Neuronal stem cell (in vitro differentiated cells): Measurements from ENCODE around the gene ATP4A.

Source experiments
- DNase-seq: peaks from one replicate; pipeline ENCODE4 v3.0.0-alpha.2; 2013; ENCODE audit warnings: low spot score
- H2AFZ ChIP-seq: one replicate; pipeline ENCODE4 v1.6.1; 2013; ENCODE audit warnings: mild to moderate bottlenecking, low read length, inconsistent platforms
- H2AK5ac ChIP-seq: 2 replicates; pipeline ENCODE4 v1.6.1; 2013; ENCODE audit warnings: low read depth, mild to moderate bottlenecking, inconsistent platforms, low read length, moderate library complexity, mixed read lengths
- H2BK120ac ChIP-seq: 2 replicates; pipeline ENCODE4 v1.6.1; 2013; ENCODE audit warnings: low read depth, mild to moderate bottlenecking, inconsistent platforms, low read length, moderate library complexity, mixed read lengths
- H2BK12ac ChIP-seq: one replicate; pipeline ENCODE4 v1.6.1; 2013; ENCODE audit warnings: low read length, inconsistent platforms
- H2BK15ac ChIP-seq: 2 replicates; pipeline ENCODE4 v1.6.1; 2013; ENCODE audit warnings: mild to moderate bottlenecking, low read length, inconsistent platforms, mixed read lengths
- H2BK5ac ChIP-seq: one replicate; pipeline ENCODE4 v1.6.1; 2013; ENCODE audit warnings: inconsistent platforms, mild to moderate bottlenecking, low read length, moderate library complexity
- H3K14ac ChIP-seq: one replicate; pipeline ENCODE4 v1.6.1; 2013; ENCODE audit warnings: low read length, inconsistent platforms
- H3K18ac ChIP-seq: 2 replicates; pipeline ENCODE4 v1.6.1; 2013; ENCODE audit warnings: low read length, inconsistent platforms
- H3K23ac ChIP-seq: 2 replicates; pipeline ENCODE4 v1.6.1; 2013; ENCODE audit warnings: low read depth, mild to moderate bottlenecking, mixed read lengths, low read length, inconsistent platforms; ENCODE audit not compliant: poor library complexity
- H3K27ac ChIP-seq: replicated peaks from 3 replicates; pipeline ENCODE4 v1.5.1; 2013; ENCODE audit warnings: low read length, inconsistent platforms
- H3K27me3 ChIP-seq, 3 experiments: 2 replicates each; pipeline ENCODE4 v1.6.1; 2013; ENCODE audit warnings: low read length in 3 of 3, mild to moderate bottlenecking in 2 of 3, inconsistent platforms in 1 of 3, low read depth in 1 of 3, mixed read lengths in 1 of 3, moderate library complexity in 1 of 3; ENCODE audit not compliant: control insufficient read depth in 3 of 3, insufficient read depth in 3 of 3
- H3K36me3 ChIP-seq, 2 donors: replicated peaks in 1 of 2; 2 replicates each; pipeline ENCODE4 v1.6.1; 2013; ENCODE audit warnings: low read length in 2 of 2; ENCODE audit not compliant: control insufficient read depth in 2 of 2, insufficient read depth in 2 of 2
- H3K4ac ChIP-seq: 2 replicates; pipeline ENCODE4 v1.6.1; 2013; ENCODE audit warnings: inconsistent platforms, mild to moderate bottlenecking, low read length, moderate library complexity
- H3K4me1 ChIP-seq, 2 donors: 1 replicate in 1 of 2; 2 replicates in 1 of 2; pipeline ENCODE4 v1.6.1; 2013; ENCODE audit warnings: low read length in 2 of 2, low read depth in 1 of 2; ENCODE audit not compliant: control insufficient read depth in 2 of 2, insufficient read depth in 1 of 2
- H3K4me2 ChIP-seq: one replicate; pipeline ENCODE4 v1.6.1; 2013; ENCODE audit warnings: mild to moderate bottlenecking, low read length, inconsistent platforms; ENCODE audit not compliant: insufficient read depth, poor library complexity, severe bottlenecking
- H3K4me3 ChIP-seq, 2 donors: 2 replicates each; pipeline ENCODE4 v1.5.1; 2013; ENCODE audit warnings: low read length in 2 of 2, mild to moderate bottlenecking in 2 of 2, inconsistent platforms in 1 of 2, moderate library complexity in 1 of 2
- H3K79me1 ChIP-seq: one replicate; pipeline ENCODE4 v1.6.1; 2013; ENCODE audit warnings: low read depth, mild to moderate bottlenecking, inconsistent platforms, low read length, moderate library complexity
- H3K9ac ChIP-seq: one replicate; pipeline ENCODE4 v1.6.1; 2013; ENCODE audit warnings: mild to moderate bottlenecking, low read depth, low read length, inconsistent platforms; ENCODE audit not compliant: poor library complexity
- H3K9me3 ChIP-seq, 2 donors: replicated peaks in 1 of 2; 2 replicates each; pipeline versions ENCODE3 to v1.6.1; 2013; ENCODE audit warnings: low read length in 2 of 2, mild to moderate bottlenecking in 2 of 2, inconsistent platforms in 1 of 2, low read depth in 1 of 2, mixed read lengths in 1 of 2, moderate library complexity in 1 of 2; ENCODE audit not compliant: control insufficient read depth in 2 of 2, insufficient read depth in 1 of 2
- H4K8ac ChIP-seq: one replicate; pipeline ENCODE4 v1.6.1; 2013; ENCODE audit warnings: low read depth, mild to moderate bottlenecking, inconsistent platforms, low read length, moderate library complexity
- H4K91ac ChIP-seq: one replicate; pipeline ENCODE4 v1.6.1; 2013; ENCODE audit warnings: low read length, low read depth, mild to moderate bottlenecking, inconsistent platforms; ENCODE audit not compliant: poor library complexity
- WGBS, 2 donors: extraction: QIAGEN DNeasy Blood & Tissue Kit; methylation state at CpG; one replicate each; pipeline ENCODE4 v1.1.7; 2013; ENCODE audit warnings: missing lambda C conversion rate in 2 of 2, mixed read lengths in 1 of 2; ENCODE audit not compliant: insufficient read length in 2 of 2, insufficient replicate concordance in 1 of 2; ENCODE audit errors: extremely low coverage in 2 of 2; 5-methylcytosine and 5-hydroxymethylcytosine counted together

Gene ATP4A

GRCh38 chr19:35582760-35583159, 19.3 kb upstream of the ATP4A start:
- Histone ChIP-seq H3K4me3 (no peak overlapping the region), H2BK120ac (no peak overlapping the region), H3K27me3 (no peaks in the 10 kb centered on the region), H3K4ac (no peak overlapping the region), H4K91ac (no peak overlapping the region), H3K4me2 (no peak overlapping the region), H3K18ac (no peak overlapping the region), H3K9ac (no peak overlapping the region), H2AK5ac (no peak overlapping the region), H4K8ac (no peak overlapping the region), H2BK12ac (no peak overlapping the region), H3K14ac (no peak overlapping the region), H3K79me1 (peaks cover 1% of the 10 kb centered on the region), H3K4me1 (no peaks in the 10 kb centered on the region), H3K27ac (no peak overlapping the region), H3K9me3 (peaks cover 2 to 3% of the 10 kb centered on the region in 2 donors), H2BK5ac (no peak overlapping the region), H2AFZ (no peak overlapping the region), H3K23ac (no peak overlapping the region), H2BK15ac (no peak overlapping the region), H3K36me3 (no peaks in the 10 kb centered on the region)
- no CpG with 5 or more reads among the region's 1 CpG for WGBS, 2 donors
- no peak for DNase-seq

GRCh38 chr19:35578707-35579106, 15.2 kb upstream of the ATP4A start:
- H2BK15ac ChIP-seq: no peak overlapping the region
- H2AFZ ChIP-seq: no peak overlapping the region

GRCh38 chr19:35577918-35578317, 14.5 kb upstream of the ATP4A start:
- H2AK5ac ChIP-seq: no peak overlapping the region
- peaks cover 10 to 14% of the 10 kb centered on the region in 2 donors for H3K9me3 ChIP-seq
- H3K4me2 ChIP-seq: no peak overlapping the region
- no peak overlapping the region for H4K8ac ChIP-seq
- no peak overlapping the region for H3K18ac ChIP-seq
- no peak overlapping the region for H3K9ac ChIP-seq
- no peaks in the 10 kb centered on the region for H3K27me3 ChIP-seq
- no peak for DNase-seq
- no peak overlapping the region for H3K23ac ChIP-seq
- H2BK5ac ChIP-seq: no peak overlapping the region
- no peak overlapping the region for H2BK12ac ChIP-seq
- no peak overlapping the region for H3K4ac ChIP-seq
- no CpG with 5 or more reads among the region's 1 CpG for WGBS, 2 donors
- H3K27ac ChIP-seq: no peak overlapping the region
- H3K4me1 ChIP-seq: no peaks in the 10 kb centered on the region
- no peak overlapping the region for H3K4me3 ChIP-seq
- no peak overlapping the region for H2AFZ ChIP-seq
- no peak overlapping the region for H2BK120ac ChIP-seq
- no peaks in the 10 kb centered on the region for H3K36me3 ChIP-seq
- no peak overlapping the region for H4K91ac ChIP-seq
- H3K14ac ChIP-seq: no peak overlapping the region
- no peak overlapping the region for H2BK15ac ChIP-seq
- no peaks in the 10 kb centered on the region for H3K79me1 ChIP-seq

More at GRCh38 chr19:35578707-35579106, 15.2 kb upstream of the ATP4A start:
- H3K27ac ChIP-seq: no peak overlapping the region
- no peak overlapping the region for H3K9ac ChIP-seq
- no peak overlapping the region for H4K8ac ChIP-seq
- no peak overlapping the region for H3K4me3 ChIP-seq
- H3K79me1 ChIP-seq: no peaks in the 10 kb centered on the region
- H3K4ac ChIP-seq: no peak overlapping the region
- no peak overlapping the region for H2BK5ac ChIP-seq
- no peak for DNase-seq
- no peak overlapping the region for H3K18ac ChIP-seq
- no peak overlapping the region for H2AK5ac ChIP-seq
- no peak overlapping the region for H3K4me2 ChIP-seq
- no peak overlapping the region for H2BK12ac ChIP-seq
- no peak overlapping the region for H3K23ac ChIP-seq
- WGBS, 2 donors: no CpG with 5 or more reads among the region's 7 CpGs
- H3K14ac ChIP-seq: no peak overlapping the region
- H3K36me3 ChIP-seq: no peaks in the 10 kb centered on the region
- no peaks in the 10 kb centered on the region for H3K27me3 ChIP-seq
- no peak overlapping the region for H2BK120ac ChIP-seq
- H3K9me3 ChIP-seq: peaks cover 10 to 14% of the 10 kb centered on the region in 2 donors
- H4K91ac ChIP-seq: no peak overlapping the region
- no peaks in the 10 kb centered on the region for H3K4me1 ChIP-seq

- Histone ChIP-seq H3K4me2 (no peak overlapping the region), H2AFZ (no peak overlapping the region), H2BK5ac (no peak overlapping the region), H3K79me1 (no peaks in the 10 kb centered on the region), H3K9me3 (peaks cover 4 to 6% of the 10 kb centered on the region in 2 donors), H3K4ac (no peak overlapping the region), H3K4me1 (no peaks in the 10 kb centered on the region), H3K18ac (no peak overlapping the region), H3K36me3 (no peaks in the 10 kb centered on the region), H2AK5ac (no peak overlapping the region), H3K4me3 (no peak overlapping the region), H2BK120ac (no peak overlapping the region), H2BK12ac (no peak overlapping the region), H4K8ac (no peak overlapping the region), H3K27me3 (peaks cover 0 to 2% (median 0%) of the 10 kb centered on the region in 3 experiments), H4K91ac (no peak overlapping the region), H3K14ac (no peak overlapping the region), H3K27ac (no peak overlapping the region), H3K23ac (no peak overlapping the region), H2BK15ac (no peak overlapping the region), H3K9ac (no peak overlapping the region)
- WGBS, 2 donors: no CpG with 5 or more reads among the region's 1 CpG
- no peak for DNase-seq
These were observed 8.0 kb upstream of the ATP4A start for GRCh38 chr19:35571406-35571965.
